Lower leg skin (tissue), 3 donors: ENCODE results near the gene AHRR.
"Not testable (repeated sequence)": the region's sequence is repeated elsewhere in the genome, so short reads cannot be mapped to it uniquely, and the experiment has no call there.

Experiments
- CTCF ChIP-seq, 3 donors: fragments of 450-650 bp; IDR thresholded peaks; one replicate each; pipeline ENCODE4 v1.5.1; 2016; ENCODE audit warnings: antibody characterized with exemption in 3 of 3, mild to moderate bottlenecking in 3 of 3, moderate library complexity in 2 of 3
- POLR2A ChIP-seq, 2 donors: fragments of 450-650 bp; IDR thresholded peaks; one replicate each; pipeline ENCODE4 v1.6.1; 2016 to 2017; ENCODE audit warnings: antibody characterized with exemption in 2 of 2, mild to moderate bottlenecking in 1 of 2, moderate library complexity in 1 of 2

- TF ChIP-seq CTCF, POLR2A (IDR thresholded peaks at IDR 0.05): not testable (repeated sequence)
These were observed 93.7 kb downstream of the AHRR start for GRCh38 chr5:414991-415927.
